GM12874 (cell line): ENCODE results near the gene MAP7.

Source experiments
- TF ChIP-seq, protein P1 (sequence below): IDR thresholded peaks from 2 replicates; pipeline ENCODE4 v1.5.1; 2011; ENCODE audit warnings: low read depth, mild to moderate bottlenecking, control low read depth, low read length, moderate library complexity; ENCODE audit not compliant: insufficient read depth

MAP7 gene

DNA sequence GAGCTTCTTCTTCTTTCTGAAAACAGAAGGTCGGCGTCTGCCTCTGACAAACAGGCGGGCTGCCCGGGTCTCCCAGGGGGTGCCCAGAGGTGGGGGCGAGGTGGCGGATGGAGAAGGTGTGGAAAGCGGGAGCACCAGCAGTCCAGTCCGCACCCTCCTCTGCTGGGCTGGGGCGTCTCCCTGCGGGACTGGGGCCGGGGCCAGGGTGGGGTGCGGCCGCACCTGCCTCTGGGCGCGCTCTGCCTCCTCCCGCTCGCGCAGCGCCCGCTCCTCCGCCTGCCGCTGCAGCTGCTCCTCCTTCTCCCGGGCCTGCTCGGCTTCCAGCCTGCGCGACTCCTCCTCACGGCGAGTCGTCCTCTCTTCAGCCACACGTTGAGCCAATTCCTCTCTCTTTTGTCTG is 189.4 kb downstream of the MAP7 start:
- TF ChIP-seq, protein P1, sequence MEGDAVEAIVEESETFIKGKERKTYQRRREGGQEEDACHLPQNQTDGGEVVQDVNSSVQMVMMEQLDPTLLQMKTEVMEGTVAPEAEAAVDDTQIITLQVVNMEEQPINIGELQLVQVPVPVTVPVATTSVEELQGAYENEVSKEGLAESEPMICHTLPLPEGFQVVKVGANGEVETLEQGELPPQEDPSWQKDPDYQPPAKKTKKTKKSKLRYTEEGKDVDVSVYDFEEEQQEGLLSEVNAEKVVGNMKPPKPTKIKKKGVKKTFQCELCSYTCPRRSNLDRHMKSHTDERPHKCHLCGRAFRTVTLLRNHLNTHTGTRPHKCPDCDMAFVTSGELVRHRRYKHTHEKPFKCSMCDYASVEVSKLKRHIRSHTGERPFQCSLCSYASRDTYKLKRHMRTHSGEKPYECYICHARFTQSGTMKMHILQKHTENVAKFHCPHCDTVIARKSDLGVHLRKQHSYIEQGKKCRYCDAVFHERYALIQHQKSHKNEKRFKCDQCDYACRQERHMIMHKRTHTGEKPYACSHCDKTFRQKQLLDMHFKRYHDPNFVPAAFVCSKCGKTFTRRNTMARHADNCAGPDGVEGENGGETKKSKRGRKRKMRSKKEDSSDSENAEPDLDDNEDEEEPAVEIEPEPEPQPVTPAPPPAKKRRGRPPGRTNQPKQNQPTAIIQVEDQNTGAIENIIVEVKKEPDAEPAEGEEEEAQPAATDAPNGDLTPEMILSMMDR = no peak

GRCh38 chr6:136359851-136360250 is 190.4 kb downstream of the MAP7 start:
- TF ChIP-seq, protein P1 = no peak

DNA sequence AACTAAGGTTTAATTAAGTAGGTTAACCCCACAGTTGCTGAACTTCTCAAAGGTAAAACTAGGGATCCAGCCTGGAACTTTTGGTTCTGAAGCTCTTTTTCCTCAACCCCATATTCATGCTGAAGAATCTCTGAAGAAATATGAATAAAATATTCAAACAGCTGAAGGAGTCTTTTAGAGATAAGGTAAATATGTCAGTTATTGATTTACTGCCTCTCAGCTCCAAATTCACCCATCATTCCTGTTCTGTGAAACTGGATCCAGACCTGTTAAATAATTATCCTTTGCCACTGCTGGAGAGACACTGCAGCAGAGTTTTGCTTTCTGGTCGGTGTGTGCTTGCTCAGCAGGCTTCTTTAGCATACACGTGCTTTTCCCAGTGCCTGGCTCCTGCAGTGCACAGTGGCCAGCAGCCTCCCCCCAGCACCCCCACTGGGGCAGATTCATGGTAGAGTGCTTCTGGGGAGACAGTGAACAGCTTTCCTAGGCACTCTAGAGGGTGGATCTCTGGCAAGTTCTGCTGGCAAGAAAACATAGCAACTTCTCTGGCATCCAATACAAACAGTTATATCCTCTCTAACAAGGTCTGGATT is 198.6 kb downstream of the MAP7 start:
- TF ChIP-seq, protein P1 = no peak

DNA sequence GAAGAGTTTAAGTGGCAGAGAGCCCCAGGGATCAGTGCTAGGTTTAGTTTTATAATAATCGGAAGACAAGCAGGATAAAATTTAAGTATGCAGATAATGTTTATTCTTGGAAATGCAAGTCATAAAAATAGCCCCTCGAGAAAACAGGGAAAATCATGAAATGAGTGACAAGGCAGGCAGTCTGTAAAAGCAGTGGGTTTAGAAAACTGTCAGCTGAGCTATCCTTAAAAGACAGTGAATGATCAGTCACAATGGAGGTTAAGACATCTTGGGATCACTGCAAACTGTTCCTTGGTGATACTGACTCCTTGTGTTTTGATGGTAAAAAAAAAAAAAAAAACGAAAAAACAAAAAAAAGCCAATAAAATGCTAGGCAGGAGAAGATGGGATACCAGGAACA is 199.3 kb downstream of the MAP7 start:
- TF ChIP-seq, protein P1 = no peak

- TF ChIP-seq, protein P1 = no peak
Observed at GRCh38 chr6:136347847-136348246, 202.4 kb downstream of the MAP7 start.

GRCh38 chr6:136345145-136345544 is 205.1 kb downstream of the MAP7 start:
- TF ChIP-seq, protein P1 = no peak

GRCh38 chr6:136344420-136344819 is 205.8 kb downstream of the MAP7 start:
- TF ChIP-seq, protein P1 = no peak
